Skeletal muscle tissue (tissue), 4 donors: ENCODE results near the gene PDLIM7. TPM values are rescaled to one million over a fixed set of nuclear protein-coding genes. Genes with fewer than 3 reads are reported as not detected.
A peak's percentile ranks its signal among the peaks of the same experiment; 100 is the strongest.
"Not testable (repeated sequence)": the region's sequence is repeated elsewhere in the genome, so short reads cannot be mapped to it uniquely, and the experiment has no call there.

Experiments used
- H3K27ac ChIP-seq: one replicate; pipeline ENCODE4 v1.7.0; 2013; ENCODE audit warnings: mild to moderate bottlenecking, low read depth, low read length, inconsistent platforms
- H3K27me3 ChIP-seq, 3 donors: one replicate each; pipeline ENCODE4 v1.7.0; 2013; ENCODE audit warnings: low read length in 3 of 3; ENCODE audit not compliant: control insufficient read depth in 3 of 3, insufficient read depth in 3 of 3
- H3K36me3 ChIP-seq, 3 donors: one replicate each; pipeline ENCODE4 v1.7.0; 2013; ENCODE audit warnings: low read length in 3 of 3; ENCODE audit not compliant: control insufficient read depth in 3 of 3, insufficient read depth in 3 of 3
- H3K4me1 ChIP-seq, 3 donors: one replicate each; pipeline ENCODE4 v1.7.0; 2013; ENCODE audit warnings: low read length in 3 of 3, mild to moderate bottlenecking in 3 of 3; ENCODE audit not compliant: control insufficient read depth in 3 of 3, insufficient read depth in 3 of 3
- H3K4me3 ChIP-seq, 3 donors: one replicate each; pipeline ENCODE4 v1.7.0; 2013; ENCODE audit warnings: low read length in 3 of 3
- H3K9ac ChIP-seq, 3 donors: one replicate each; pipeline ENCODE4 v1.7.0; 2013; ENCODE audit warnings: low read length in 3 of 3, mild to moderate bottlenecking in 3 of 3, moderate library complexity in 2 of 3, low read depth in 1 of 3
- H3K9me3 ChIP-seq, 3 donors: one replicate each; pipeline ENCODE4 v1.7.0; 2013; ENCODE audit warnings: low read length in 3 of 3; ENCODE audit not compliant: control insufficient read depth in 3 of 3
- total RNA-seq: library from RNA; depleted of rRNA; stranded (reverse); fragments of >200 nt; gene quantifications from one replicate; pipeline ENCODE4 v1.2.3, GENCODE V29; 2014
- donor health status: Osteomylitis.

The PDLIM7 gene
- total RNA-seq, 1 donor from 2014 or later, result 44.9 TPM

- H3K4me3 ChIP-seq, H3K27me3 ChIP-seq, H3K9me3 ChIP-seq: not testable (repeated sequence)
- peaks cover 26 to 44% (median 38%) of the 10 kb centered on the region in 3 donors for H3K4me1 ChIP-seq
- peaks cover 46 to 54% (median 54%) of the 10 kb centered on the region in 3 donors for H3K36me3 ChIP-seq
- H3K9ac ChIP-seq, result peak overlapping the region in 1 of 3 donors; percentile 75
- H3K27ac ChIP-seq, result peak overlapping the region; percentile 9
Observed at GRCh38 chr5:177485753-177486152, 11.7 kb downstream of the PDLIM7 start.

DNA sequence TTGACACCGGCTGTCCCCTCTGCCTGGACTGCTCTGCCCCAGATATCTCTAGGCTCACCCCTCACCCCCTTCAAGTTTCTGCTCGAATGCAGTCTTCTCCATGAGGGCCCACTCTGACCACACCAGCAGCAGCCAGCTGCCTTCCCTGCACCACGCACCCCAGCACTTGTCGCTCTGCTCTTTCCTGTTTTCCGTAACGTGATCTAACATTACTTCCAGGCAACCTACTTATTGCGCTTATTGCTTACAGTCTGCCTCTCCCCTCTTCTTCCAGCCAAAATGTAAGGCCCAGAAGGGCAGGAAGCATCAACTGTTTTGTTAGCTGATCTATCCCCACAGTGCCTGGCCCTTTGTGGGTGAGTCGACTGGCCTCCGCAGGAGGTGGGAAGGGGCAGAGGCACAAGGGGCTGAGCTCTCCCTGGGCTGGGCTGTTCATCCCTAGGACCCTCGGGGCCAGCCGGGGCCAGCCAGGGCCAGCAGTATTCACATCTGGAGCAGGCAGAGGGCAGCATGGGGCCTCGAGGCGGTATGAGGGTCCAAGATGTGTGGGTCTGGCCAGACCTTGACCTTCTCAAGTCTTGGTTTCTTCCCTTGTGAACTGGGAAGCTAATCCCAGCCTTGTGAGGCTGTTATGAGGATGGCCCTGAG lies 12.4 kb downstream of the PDLIM7 start:
- H3K27me3 ChIP-seq, result no peaks in the 10 kb centered on the region
- peak overlapping the region in 1 of 3 donors; percentile 75 for H3K9ac ChIP-seq
- H3K36me3 ChIP-seq, result peaks cover 40 to 48% (median 47%) of the 10 kb centered on the region in 3 donors
- H3K4me1 ChIP-seq, result peaks cover 27 to 41% (median 36%) of the 10 kb centered on the region in 3 donors
- no peaks in the 10 kb centered on the region for H3K9me3 ChIP-seq
- H3K27ac ChIP-seq, result peak overlapping the region; percentile 9
- peak overlapping the region in 1 of 3 donors; percentile 29 for H3K4me3 ChIP-seq

DNA sequence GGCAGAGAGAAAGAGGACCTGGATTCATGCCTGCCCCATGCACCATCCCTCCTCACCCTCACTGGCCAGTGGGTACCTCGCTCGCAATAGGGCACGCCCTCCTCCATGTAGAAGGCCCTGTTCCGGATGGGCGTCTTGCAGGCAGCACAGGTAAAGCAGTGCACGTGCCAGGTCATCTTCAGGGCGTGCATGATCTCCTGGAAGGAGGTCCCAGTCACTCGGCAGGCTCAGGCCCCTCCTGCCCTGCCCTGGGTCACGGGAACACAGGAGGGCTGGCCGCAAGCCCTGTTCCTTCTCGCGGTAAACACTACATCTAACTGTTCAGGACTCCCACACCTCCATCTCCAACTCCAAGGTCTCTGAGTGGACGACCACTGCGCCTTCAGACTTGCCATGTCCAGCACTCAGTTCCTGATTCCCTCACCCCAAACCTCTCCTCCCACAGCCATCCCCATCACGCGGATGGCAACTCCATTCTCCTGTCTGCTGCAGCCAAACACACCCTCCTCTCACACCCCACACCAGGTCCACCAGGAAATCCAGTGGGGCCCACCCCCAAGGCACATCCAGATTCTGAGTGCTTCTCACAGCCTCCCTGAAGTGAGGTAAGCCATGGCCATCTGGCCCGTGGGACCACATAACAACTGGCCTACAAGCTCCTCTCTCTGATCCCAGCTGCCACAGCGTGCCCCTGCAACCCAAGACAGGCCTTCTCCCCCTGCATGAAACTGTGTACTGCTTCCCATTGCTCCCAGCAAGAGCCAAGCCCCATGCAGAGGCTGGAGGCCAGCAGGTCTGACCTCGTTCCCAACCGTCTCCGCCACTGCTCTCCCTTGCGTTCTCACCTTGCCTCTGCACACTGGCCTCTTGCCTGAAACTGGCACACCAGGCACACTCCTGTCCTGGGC lies 13.2 kb downstream of the PDLIM7 start:
- Histone ChIP-seq H3K36me3 (peaks cover 35 to 42% (median 41%) of the 10 kb centered on the region in 3 donors), H3K4me1 (peaks cover 34 to 46% (median 42%) of the 10 kb centered on the region in 3 donors), H3K27ac (peak overlapping the region; percentile 12), H3K27me3 (no peaks in the 10 kb centered on the region), H3K9me3 (no peaks in the 10 kb centered on the region), H3K9ac (peak overlapping the region in 1 of 3 donors; percentile 75), H3K4me3 (peak overlapping the region in 2 of 3 donors; percentile 6 to 9)

GRCh38 chr5:177483042-177483441 lies 14.4 kb downstream of the PDLIM7 start:
- Histone ChIP-seq H3K36me3 (peaks cover 29 to 33% (median 32%) of the 10 kb centered on the region in 3 donors), H3K4me1 (peaks cover 43 to 56% (median 49%) of the 10 kb centered on the region in 3 donors), H3K27ac (no peak overlapping the region)

DNA sequence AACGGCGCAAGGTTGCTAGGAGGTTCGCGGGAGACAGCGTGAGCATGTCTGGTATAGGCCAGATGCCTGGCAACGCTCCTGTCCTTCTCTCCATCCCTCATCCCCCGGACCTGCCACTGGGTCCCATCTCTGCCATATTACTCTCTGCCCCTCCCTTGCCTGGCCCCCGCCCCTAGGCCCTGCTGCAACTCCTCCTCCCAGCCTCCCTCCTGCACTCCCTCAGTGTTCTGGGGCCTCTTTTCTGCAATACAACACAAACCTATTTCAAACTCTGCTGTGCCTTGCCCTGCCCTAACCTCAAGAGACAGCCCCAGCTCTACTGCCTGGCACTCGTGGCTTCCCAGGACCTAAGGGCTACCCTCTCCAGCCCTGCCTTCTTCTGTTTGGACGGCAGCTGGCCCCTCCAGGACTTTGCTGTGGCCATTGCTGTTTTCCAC lies 15.0 kb downstream of the PDLIM7 start:
- H3K27me3 ChIP-seq, result no peaks in the 10 kb centered on the region
- H3K4me1 ChIP-seq, result peaks cover 47 to 59% (median 49%) of the 10 kb centered on the region in 3 donors
- H3K27ac ChIP-seq, result no peak overlapping the region
- H3K9ac ChIP-seq, result no peak overlapping the region
- no peak overlapping the region for H3K4me3 ChIP-seq
- peaks cover 22 to 26% (median 25%) of the 10 kb centered on the region in 3 donors for H3K36me3 ChIP-seq
- no peaks in the 10 kb centered on the region for H3K9me3 ChIP-seq

More at GRCh38 chr5:177483042-177483441, 14.4 kb downstream of the PDLIM7 start:
- H3K9ac ChIP-seq, result no peak overlapping the region
- no peaks in the 10 kb centered on the region for H3K9me3 ChIP-seq
- no peak overlapping the region for H3K4me3 ChIP-seq
- no peaks in the 10 kb centered on the region for H3K27me3 ChIP-seq

GRCh38 chr5:177479774-177480173 lies 17.6 kb downstream of the PDLIM7 start:
- Histone ChIP-seq H3K4me3 (peak overlapping the region in 1 of 3 donors; percentile 13), H3K27me3 (peaks cover 0 to 1% (median 0%) of the 10 kb centered on the region in 3 donors), H3K9me3 (no peaks in the 10 kb centered on the region), H3K9ac (peak overlapping the region; percentile 19 to 70 (median 69)), H3K27ac (peak overlapping the region; percentile 77), H3K4me1 (peaks cover 34 to 44% (median 34%) of the 10 kb centered on the region in 3 donors), H3K36me3 (peaks cover 9 to 17% (median 16%) of the 10 kb centered on the region in 3 donors)

GRCh38 chr5:177478711-177479646 lies 18.4 kb downstream of the PDLIM7 start:
- Histone ChIP-seq H3K9me3 (no peaks in the 10 kb centered on the region), H3K4me1 (peaks cover 27 to 36% (median 30%) of the 10 kb centered on the region in 3 donors), H3K27me3 (peaks cover 0 to 6% (median 0%) of the 10 kb centered on the region in 3 donors), H3K9ac (peak overlapping the region; percentile 19 to 70 (median 69)), H3K4me3 (peak overlapping the region in 2 of 3 donors; percentile 33 to 52), H3K36me3 (peaks cover 8 to 14% (median 11%) of the 10 kb centered on the region in 3 donors), H3K27ac (peak overlapping the region; percentile 77)

GRCh38 chr5:177477701-177478477 lies 19.5 kb downstream of the PDLIM7 start:
- H3K27ac ChIP-seq, result no peak overlapping the region
- peak overlapping the region in 1 of 3 donors; percentile 16 for H3K9ac ChIP-seq
- H3K27me3 ChIP-seq, result peaks cover 0 to 6% (median 0%) of the 10 kb centered on the region in 3 donors
- no peaks in the 10 kb centered on the region for H3K9me3 ChIP-seq
- no peak overlapping the region for H3K4me3 ChIP-seq
- H3K4me1 ChIP-seq, result peaks cover 20 to 31% (median 28%) of the 10 kb centered on the region in 3 donors
- H3K36me3 ChIP-seq, result peaks cover under 1 to 3% (median 2%) of the 10 kb centered on the region in 3 donors
